K562 (cell line): Measurements from ENCODE around the gene ORAI3. TPM values are rescaled to one million over a fixed set of nuclear protein-coding genes. Genes with fewer than 3 reads are reported as not detected.

Experiments used
- ARID1B ChIP-seq: fragments of 450-650 bp; IDR thresholded peaks from 2 replicates; pipeline ENCODE4 v1.6.1; 2016; ENCODE audit warnings: antibody characterized with exemption, mild to moderate bottlenecking, inconsistent platforms
- CBFA2T3 ChIP-seq: fragments of 450-650 bp; IDR thresholded peaks from 2 replicates; pipeline ENCODE4 v1.6.1; 2017
- DPF2 ChIP-seq: fragments of 450-650 bp; IDR thresholded peaks from 2 replicates; pipeline ENCODE4 v1.6.1; 2016
- ELF2 ChIP-seq: fragments of 250-450 bp; sonication (Bioruptor Pico); IDR thresholded peaks from 2 replicates; pipeline ENCODE4 v1.5.0; 2021; ENCODE audit warnings: mild to moderate bottlenecking
- GABPA ChIP-seq: fragments of 200-800 bp; sonication (Bioruptor generic); conservative IDR thresholded peaks from 2 replicates; pipeline ENCODE4 v1.6.1; 2016; ENCODE audit warnings: low read depth, missing genetic modification characterization, missing compliant biosample characterization
- GTF2E2 ChIP-seq: fragments of 200-800 bp; sonication (Bioruptor generic); IDR thresholded peaks from 2 replicates; pipeline ENCODE4 v1.6.1; 2016; ENCODE audit warnings: missing genetic modification characterization, missing compliant biosample characterization
- HIVEP1 ChIP-seq: fragments of 250-450 bp; sonication (Bioruptor Pico); IDR thresholded peaks from 2 replicates; pipeline ENCODE4 v1.4.0; 2020; ENCODE audit warnings: mild to moderate bottlenecking
- MEF2D ChIP-seq: conservative IDR thresholded peaks from 2 replicates; pipeline ENCODE4 v1.6.1; 2016; ENCODE audit warnings: low read depth, missing genetic modification characterization, missing compliant biosample characterization
- MEIS2 ChIP-seq: fragments of 450-650 bp; IDR thresholded peaks from 2 replicates; pipeline ENCODE4 v1.6.1; 2014; ENCODE audit warnings: mild to moderate bottlenecking; ENCODE audit not compliant: partially characterized antibody
- RCOR1 ChIP-seq, 2 experiments: IDR thresholded peaks; 2 replicates each; pipeline ENCODE4 v1.6.1; 2012; ENCODE audit warnings: low read depth in 2 of 2, low read length in 2 of 2, borderline replicate concordance in 1 of 2, improper control_type of control experiment in 1 of 2
- STAG1 ChIP-seq: sonication (generic); formaldehyde crosslinking; IDR thresholded peaks from 2 replicates; pipeline ENCODE4 v1.5.0; 2020; ENCODE audit warnings: missing genetic modification reagents, borderline replicate concordance
- TAF1 ChIP-seq: IDR thresholded peaks from 2 replicates; pipeline ENCODE4 v1.6.1; 2011; ENCODE audit warnings: mild to moderate bottlenecking, low read length, moderate library complexity; ENCODE audit not compliant: insufficient read depth, control insufficient read depth, severe bottlenecking; ENCODE audit errors: extremely low read depth
- TFAM ChIP-seq: fragments of 250-450 bp; sonication (Bioruptor Pico); conservative IDR thresholded peaks from 2 replicates; pipeline ENCODE4 v1.5.0; 2021; ENCODE audit warnings: mild to moderate bottlenecking, moderate library complexity
- ZEB2 ChIP-seq: fragments of 450-650 bp; IDR thresholded peaks from 2 replicates; pipeline ENCODE4 v1.6.1; 2016
- ZNF75A ChIP-seq: fragments of 450-650 bp; formaldehyde crosslinking; IDR thresholded peaks from 2 replicates; pipeline ENCODE4 v1.4.0; 2020; ENCODE audit warnings: mild to moderate bottlenecking
- polyA plus RNA-seq, 8 experiments: library from polyadenylated mRNA; depleted of rRNA in 4 of 8; stranded (reverse) in 5 of 8; unstranded in 3 of 8; fragments of >200 nt; fragmentation: Nextera tagmentation in 2 of 8; fragmentation: Illumina TruSeq in 1 of 8; extraction: Ambion mirVana in 2 of 8; extraction: Trizol in 1 of 8; gene quantifications; 2 replicates each; pipeline versions ENCODE4 v1.2.1 to v1.2.3, GENCODE V29; 2011 to 2014; ENCODE audit warnings: inconsistent platforms in 1 of 8, missing spikeins in 1 of 8
- total RNA-seq, 7 experiments: library from RNA; depleted of rRNA in 6 of 7; stranded (reverse); fragments of >200 nt in 6 of 7; fragmentation: Illumina TruSeq in 2 of 7; extraction: Trizol in 2 of 7; gene quantifications; 2 replicates each; pipeline versions ENCODE4 v1.2.1 to v1.2.3, GENCODE V29; 2011 to 2021; ENCODE audit warnings: low replicate concordance in 1 of 7
- TF ChIP-seq, protein P1 (sequence below): fragments of 450-650 bp; IDR thresholded peaks from 2 replicates; pipeline ENCODE4 v1.6.1; 2016; ENCODE audit warnings: borderline replicate concordance
- TF ChIP-seq, protein P2 (sequence below), 2 experiments: fragments of 450-650 bp in 1 of 2; sonication (generic) in 1 of 2; formaldehyde crosslinking in 1 of 2; IDR thresholded peaks; 2 replicates each; pipeline versions ENCODE4 v1.7.1 to v1.9.0; 2016 to 2022; ENCODE audit warnings: inconsistent platforms in 1 of 2, mild to moderate bottlenecking in 1 of 2, missing genetic modification reagents in 1 of 2
- TF ChIP-seq, protein P3 (sequence below): sonication (generic); formaldehyde crosslinking; IDR thresholded peaks from 2 replicates; pipeline ENCODE4 v1.9.0; 2022; ENCODE audit warnings: mild to moderate bottlenecking, missing genetic modification reagents

Gene ORAI3
- total and polyA plus RNA-seq, 9 of the 15 experiments (the other 6 are each of a cell fraction or from before 2014, with no cell fraction given), result 4.9 to 23.3 (median 14.1) TPM

DNA sequence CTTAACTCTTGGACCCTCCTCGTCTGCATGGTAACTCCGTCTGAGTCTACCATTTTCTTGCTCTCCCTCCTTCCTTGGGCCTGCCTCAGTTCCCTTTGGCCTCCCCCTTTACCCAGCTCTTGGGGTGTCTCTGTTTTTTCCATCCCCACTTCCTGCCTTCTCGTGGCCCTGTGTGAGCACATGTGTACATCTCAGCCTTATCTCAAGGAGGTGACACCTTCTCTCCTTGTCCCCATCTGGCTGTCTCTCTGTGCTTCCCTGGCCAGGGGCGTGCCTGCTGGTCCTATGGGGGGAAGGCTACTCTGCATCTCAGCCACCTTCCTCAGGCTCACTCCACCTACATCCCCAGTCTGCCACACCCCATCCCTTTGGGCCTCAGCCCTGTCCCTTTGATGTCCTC lies 45.9 kb upstream of the ORAI3 start (continued):
- TF ChIP-seq DPF2, result 0 out of 2 replicates have a peak, but pooled peaks have one; percentile 18
- TF ChIP-seq GTF2E2 (tag), result 0 out of 2 replicates have a peak, but pooled peaks have one; percentile 44
- TF ChIP-seq, protein P1, sequence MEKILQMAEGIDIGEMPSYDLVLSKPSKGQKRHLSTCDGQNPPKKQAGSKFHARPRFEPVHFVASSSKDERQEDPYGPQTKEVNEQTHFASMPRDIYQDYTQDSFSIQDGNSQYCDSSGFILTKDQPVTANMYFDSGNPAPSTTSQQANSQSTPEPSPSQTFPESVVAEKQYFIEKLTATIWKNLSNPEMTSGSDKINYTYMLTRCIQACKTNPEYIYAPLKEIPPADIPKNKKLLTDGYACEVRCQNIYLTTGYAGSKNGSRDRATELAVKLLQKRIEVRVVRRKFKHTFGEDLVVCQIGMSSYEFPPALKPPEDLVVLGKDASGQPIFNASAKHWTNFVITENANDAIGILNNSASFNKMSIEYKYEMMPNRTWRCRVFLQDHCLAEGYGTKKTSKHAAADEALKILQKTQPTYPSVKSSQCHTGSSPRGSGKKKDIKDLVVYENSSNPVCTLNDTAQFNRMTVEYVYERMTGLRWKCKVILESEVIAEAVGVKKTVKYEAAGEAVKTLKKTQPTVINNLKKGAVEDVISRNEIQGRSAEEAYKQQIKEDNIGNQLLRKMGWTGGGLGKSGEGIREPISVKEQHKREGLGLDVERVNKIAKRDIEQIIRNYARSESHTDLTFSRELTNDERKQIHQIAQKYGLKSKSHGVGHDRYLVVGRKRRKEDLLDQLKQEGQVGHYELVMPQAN, result peak; percentile 47; the same call in 1 of the 2 replicates
- no peak for TF ChIP-seq TFAM (CRISPR knock-in tag)
- TF ChIP-seq ZNF75A (CRISPR knock-in tag), result no peak
- TF ChIP-seq HIVEP1 (CRISPR knock-in tag), result no peak
- TF ChIP-seq, protein P2, sequence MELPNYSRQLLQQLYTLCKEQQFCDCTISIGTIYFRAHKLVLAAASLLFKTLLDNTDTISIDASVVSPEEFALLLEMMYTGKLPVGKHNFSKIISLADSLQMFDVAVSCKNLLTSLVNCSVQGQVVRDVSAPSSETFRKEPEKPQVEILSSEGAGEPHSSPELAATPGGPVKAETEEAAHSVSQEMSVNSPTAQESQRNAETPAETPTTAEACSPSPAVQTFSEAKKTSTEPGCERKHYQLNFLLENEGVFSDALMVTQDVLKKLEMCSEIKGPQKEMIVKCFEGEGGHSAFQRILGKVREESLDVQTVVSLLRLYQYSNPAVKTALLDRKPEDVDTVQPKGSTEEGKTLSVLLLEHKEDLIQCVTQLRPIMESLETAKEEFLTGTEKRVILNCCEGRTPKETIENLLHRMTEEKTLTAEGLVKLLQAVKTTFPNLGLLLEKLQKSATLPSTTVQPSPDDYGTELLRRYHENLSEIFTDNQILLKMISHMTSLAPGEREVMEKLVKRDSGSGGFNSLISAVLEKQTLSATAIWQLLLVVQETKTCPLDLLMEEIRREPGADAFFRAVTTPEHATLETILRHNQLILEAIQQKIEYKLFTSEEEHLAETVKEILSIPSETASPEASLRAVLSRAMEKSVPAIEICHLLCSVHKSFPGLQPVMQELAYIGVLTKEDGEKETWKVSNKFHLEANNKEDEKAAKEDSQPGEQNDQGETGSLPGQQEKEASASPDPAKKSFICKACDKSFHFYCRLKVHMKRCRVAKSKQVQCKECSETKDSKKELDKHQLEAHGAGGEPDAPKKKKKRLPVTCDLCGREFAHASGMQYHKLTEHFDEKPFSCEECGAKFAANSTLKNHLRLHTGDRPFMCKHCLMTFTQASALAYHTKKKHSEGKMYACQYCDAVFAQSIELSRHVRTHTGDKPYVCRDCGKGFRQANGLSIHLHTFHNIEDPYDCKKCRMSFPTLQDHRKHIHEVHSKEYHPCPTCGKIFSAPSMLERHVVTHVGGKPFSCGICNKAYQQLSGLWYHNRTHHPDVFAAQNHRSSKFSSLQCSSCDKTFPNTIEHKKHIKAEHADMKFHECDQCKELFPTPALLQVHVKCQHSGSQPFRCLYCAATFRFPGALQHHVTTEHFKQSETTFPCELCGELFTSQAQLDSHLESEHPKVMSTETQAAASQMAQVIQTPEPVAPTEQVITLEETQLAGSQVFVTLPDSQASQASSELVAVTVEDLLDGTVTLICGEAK (IDR thresholded peaks at IDR 0.05), result 0 out of 2 replicates have a peak, but pooled peaks have one; percentile 19
- TF ChIP-seq, protein P2 (CRISPR knock-in tag; IDR thresholded peaks at IDR 0.05), result no peak
- TF ChIP-seq RCOR1 (IDR thresholded peaks at IDR 0.05; ENCODE audit: borderline replicate concordance in 1 of 2, low read depth in 2 of 2, low read length in 2 of 2), result peak in 1 of 2 experiments; percentile 32; a peak in 1 of 4 replicates
- TF ChIP-seq GABPA (tag), result no peak
- peak; percentile 29 for TF ChIP-seq CBFA2T3
- TF ChIP-seq, protein P3, sequence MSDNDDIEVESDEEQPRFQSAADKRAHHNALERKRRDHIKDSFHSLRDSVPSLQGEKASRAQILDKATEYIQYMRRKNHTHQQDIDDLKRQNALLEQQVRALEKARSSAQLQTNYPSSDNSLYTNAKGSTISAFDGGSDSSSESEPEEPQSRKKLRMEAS (CRISPR knock-in tag), result peak; percentile 63; the same call in 1 of the 2 replicates
- peak; percentile 6 for TF ChIP-seq MEIS2
- peak; percentile 23; the same call in 1 of the 2 replicates for TF ChIP-seq ARID1B
- peak; percentile 6 for TF ChIP-seq TAF1
- TF ChIP-seq ZEB2, result 0 out of 2 replicates have a peak, but pooled peaks have one; percentile 46
- TF ChIP-seq MEF2D, result no peak
- no peak for TF ChIP-seq ELF2 (CRISPR knock-in tag)
- TF ChIP-seq STAG1 (CRISPR knock-in tag), result no peak
